HCT116 (cell line): Measurements from ENCODE around the gene CYP2D6. TPM values are rescaled to one million over a fixed set of nuclear protein-coding genes. Genes with fewer than 3 reads are reported as not detected.

Source experiments
- ATAC-seq: fragments of 200-7000 bp; cut with Tn5 transposase; 2 replicates; pipeline ENCODE4 v1.9.1; 2020; ENCODE audit warnings: mild to moderate bottlenecking, moderate library complexity
- BruUV-seq: library from RNA; stranded (reverse); fragments of 400-500 nt; replicated peaks from 2 replicates; lab custom pipeline; 2021; lab: Mats Ljungman, UMichigan
- CTCF ChIA-PET: fragments of 300-600 bp; sonication (Branson Sonifier 250); formaldehyde crosslinking; loops from one replicate; lab custom pipeline; 2021; ENCODE audit warnings: antibody characterized with exemption; lab: Charles Lee
- POLR2A ChIA-PET: fragments of 300-600, 350-600 bp; sonication (Branson Sonifier 250); formaldehyde crosslinking; loops from one replicate; lab custom pipeline; 2021; ENCODE audit warnings: antibody characterized with exemption; lab: Charles Lee
- RAD21 ChIA-PET, 2 experiments: fragments of 300-600 bp; sonication (Branson Sonifier 250); formaldehyde crosslinking; loops; one replicate each; lab custom pipeline; 2023; ENCODE audit warnings: low total read pairs in 2 of 2; ENCODE audit not compliant: uncharacterized antibody in 2 of 2, unreplicated experiment in 2 of 2, low non-redundant PET in 1 of 2; lab: Charles Lee
- DNase-seq: peaks from one replicate; pipeline ENCODE4 v3.0.0-alpha.2; 2010; ENCODE audit warnings: low read depth, low spot score
- H2AFZ ChIP-seq: fragments of 200-600 bp; shearing (Covaris generic), sonication (generic); 2 replicates; pipeline ENCODE4 v1.6.1; 2017; ENCODE audit warnings: low read depth, mixed run types, mixed read lengths, antibody characterized with exemption, low read length; ENCODE audit not compliant: poor library complexity, severe bottlenecking
- H3K27ac ChIP-seq: 2 replicates; pipeline ENCODE4 v1.5.1; 2012; ENCODE audit warnings: low read depth, low read length
- H3K27me3 ChIP-seq: fragments of 200-600 bp; sonication (generic); 2 replicates; pipeline ENCODE4 v1.6.1; 2016; ENCODE audit warnings: mixed run types, low read length, mixed read lengths; ENCODE audit not compliant: insufficient read depth
- H3K36me3 ChIP-seq, 2 experiments: fragments of 200-500 bp in 1 of 2; fragments of 200-600 bp in 1 of 2; sonication (Bioruptor generic) in 1 of 2; sonication (generic) in 1 of 2; 2 replicates each; pipeline versions ENCODE4 v1.5.1 to v1.6.1; 2014 to 2016; ENCODE audit warnings: low read length in 2 of 2, inconsistent platforms in 1 of 2, mixed read lengths in 1 of 2, mixed run types in 1 of 2; ENCODE audit not compliant: insufficient read depth in 2 of 2, control insufficient read depth in 1 of 2
- H3K4me1 ChIP-seq, 2 experiments: fragments of 200-600 bp in 1 of 2; sonication (generic) in 1 of 2; 2 replicates each; pipeline versions ENCODE4 v1.5.1 to v1.6.1; 2012 to 2017; ENCODE audit warnings: low read length in 2 of 2, inconsistent platforms in 1 of 2, mild to moderate bottlenecking in 1 of 2, mixed read lengths in 1 of 2, mixed run types in 1 of 2, moderate library complexity in 1 of 2; ENCODE audit not compliant: insufficient read depth in 2 of 2, control insufficient read depth in 1 of 2
- H3K4me2 ChIP-seq: fragments of 200-600 bp; sonication (generic); 2 replicates; pipeline ENCODE4 v1.6.1; 2017; ENCODE audit warnings: mixed run types, low read length, mixed read lengths
- H3K4me3 ChIP-seq, 2 experiments: fragments of 200-600 bp in 1 of 2; sonication (generic) in 1 of 2; replicated peaks in 1 of 2; 2 replicates each; pipeline ENCODE4 v1.5.1; 2011 to 2016; ENCODE audit warnings: low read length in 2 of 2, control low read depth in 1 of 2, low read depth in 1 of 2, mild to moderate bottlenecking in 1 of 2, mixed read lengths in 1 of 2, mixed run types in 1 of 2
- H3K79me2 ChIP-seq: fragments of 200-600 bp; sonication (generic); 2 replicates; pipeline ENCODE4 v1.6.1; 2017; ENCODE audit warnings: mild to moderate bottlenecking, mixed run types, low read length, moderate library complexity, mixed read lengths; ENCODE audit not compliant: insufficient read depth
- H3K9ac ChIP-seq: fragments of 200-600 bp; sonication (generic); 2 replicates; pipeline ENCODE4 v1.6.1; 2016; ENCODE audit warnings: low read length, mixed read lengths
- H3K9me2 ChIP-seq: fragments of 200-600 bp; sonication (generic), shearing (Covaris generic); 2 replicates; pipeline ENCODE4 v1.6.1; 2017; ENCODE audit warnings: mixed run types, mild to moderate bottlenecking, moderate library complexity; ENCODE audit not compliant: insufficient read depth
- H3K9me3 ChIP-seq, 2 experiments: fragments of 200-500 bp in 1 of 2; fragments of 200-600 bp in 1 of 2; sonication (Bioruptor generic) in 1 of 2; sonication (generic) in 1 of 2; 2 replicates each; pipeline ENCODE4 v1.6.1; 2014 to 2017; ENCODE audit warnings: low read length in 2 of 2, mixed read lengths in 2 of 2, inconsistent platforms in 1 of 2, low read depth in 1 of 2, mild to moderate bottlenecking in 1 of 2, mixed run types in 1 of 2, moderate library complexity in 1 of 2; ENCODE audit not compliant: control insufficient read depth in 1 of 2, insufficient read depth in 1 of 2
- H4K20me1 ChIP-seq: fragments of 200-600 bp; sonication (generic), shearing (Covaris generic); 2 replicates; pipeline ENCODE4 v1.6.1; 2017; ENCODE audit warnings: mixed run types, mild to moderate bottlenecking, moderate library complexity; ENCODE audit not compliant: insufficient read depth
- CBX3 ChIP-seq: IDR thresholded peaks from 2 replicates; pipeline ENCODE4 v1.6.1; 2012; ENCODE audit warnings: low read depth
- EGR1 ChIP-seq: IDR thresholded peaks from 2 replicates; pipeline ENCODE4 v1.6.1; 2012; ENCODE audit warnings: low read depth
- ELF1 ChIP-seq: IDR thresholded peaks from 2 replicates; pipeline ENCODE4 v1.6.1; 2012; ENCODE audit warnings: low read depth, borderline replicate concordance
- EZH2 ChIP-seq: fragments of 200-600 bp; sonication (generic); IDR thresholded peaks from 2 replicates; pipeline ENCODE4 v1.6.1; 2017; ENCODE audit warnings: antibody characterized with exemption, mixed run types
- EZH2phosphoT487 ChIP-seq: fragments of 200-600 bp; IDR thresholded peaks from 2 replicates; pipeline ENCODE4 v1.6.1; 2018; ENCODE audit warnings: antibody characterized with exemption, borderline replicate concordance
- FOSL1 ChIP-seq: IDR thresholded peaks from 2 replicates; pipeline ENCODE4 v1.6.1; 2012; ENCODE audit warnings: low read depth
- JUND ChIP-seq: IDR thresholded peaks from 2 replicates; pipeline ENCODE4 v1.6.1; 2012
- POLR2AphosphoS5 ChIP-seq: IDR thresholded peaks from 2 replicates; pipeline ENCODE4 v1.6.1; 2011; ENCODE audit warnings: mild to moderate bottlenecking, low read depth, low read length, moderate library complexity
- SIN3A ChIP-seq: IDR thresholded peaks from 2 replicates; pipeline ENCODE4 v1.6.1; 2012; ENCODE audit warnings: low read depth
- SP1 ChIP-seq: IDR thresholded peaks from 2 replicates; pipeline ENCODE4 v1.6.1; 2012; ENCODE audit warnings: low read depth
- SRF ChIP-seq: IDR thresholded peaks from 2 replicates; pipeline ENCODE4 v1.6.1; 2012; ENCODE audit warnings: low read depth
- TCF7L2 ChIP-seq: IDR thresholded peaks from 2 replicates; pipeline ENCODE4 v1.7.0; 2011; ENCODE audit warnings: borderline replicate concordance, inconsistent platforms; ENCODE audit not compliant: insufficient read depth, insufficient read length; ENCODE audit errors: extremely low read depth
- ZFX ChIP-seq: fragments of 450-650 bp; IDR thresholded peaks from 2 replicates; pipeline ENCODE4 v1.6.1; 2017
- ZNF274 ChIP-seq: fragments of 200-500 bp; sonication (Bioruptor generic); IDR thresholded peaks from 2 replicates; pipeline ENCODE4 v1.6.1; 2014; ENCODE audit warnings: mild to moderate bottlenecking, low read depth, low read length, inconsistent platforms
- intact Hi-C: fragments of 100-400 bp; cut with micrococcal nuclease; formaldehyde crosslinking; loops from 2 replicates; pipeline ENCODE4 v1.10.0; 2022
- total RNA-seq: library from RNA; stranded (reverse); gene quantifications from one replicate; pipeline ENCODE4 v1.2.1, GENCODE V29; 2021; ENCODE audit not compliant: unreplicated experiment
- TF ChIP-seq, protein P1 (sequence below): IDR thresholded peaks from 2 replicates; pipeline ENCODE4 v1.6.1; 2012
- TF ChIP-seq, protein P2 (sequence below): IDR thresholded peaks from 2 replicates; pipeline ENCODE4 v1.6.1; 2012
- TF ChIP-seq, protein P3 (sequence below), 3 experiments: fragments of 200-600 bp in 1 of 3; sonication (generic) in 1 of 3; IDR thresholded peaks in 2 of 3; conservative IDR thresholded peaks in 1 of 3; 2 replicates each; pipeline ENCODE4 v1.5.1; 2012 to 2017; ENCODE audit warnings: low read depth in 2 of 3, low read length in 2 of 3, antibody characterized with exemption in 1 of 3, borderline replicate concordance in 1 of 3, control low read depth in 1 of 3, mild to moderate bottlenecking in 1 of 3, mixed read lengths in 1 of 3, mixed run types in 1 of 3, moderate library complexity in 1 of 3; ENCODE audit not compliant: insufficient read depth in 1 of 3
- TF ChIP-seq, protein P4 (sequence below): IDR thresholded peaks from 2 replicates; pipeline ENCODE4 v1.6.1; 2011; ENCODE audit warnings: mild to moderate bottlenecking, low read length, moderate library complexity; ENCODE audit not compliant: insufficient replicate concordance; ENCODE audit errors: extremely low read depth

Gene CYP2D6
- total RNA-seq, 1 experiment from 2014 or later, result 1.9 TPM

DNA sequence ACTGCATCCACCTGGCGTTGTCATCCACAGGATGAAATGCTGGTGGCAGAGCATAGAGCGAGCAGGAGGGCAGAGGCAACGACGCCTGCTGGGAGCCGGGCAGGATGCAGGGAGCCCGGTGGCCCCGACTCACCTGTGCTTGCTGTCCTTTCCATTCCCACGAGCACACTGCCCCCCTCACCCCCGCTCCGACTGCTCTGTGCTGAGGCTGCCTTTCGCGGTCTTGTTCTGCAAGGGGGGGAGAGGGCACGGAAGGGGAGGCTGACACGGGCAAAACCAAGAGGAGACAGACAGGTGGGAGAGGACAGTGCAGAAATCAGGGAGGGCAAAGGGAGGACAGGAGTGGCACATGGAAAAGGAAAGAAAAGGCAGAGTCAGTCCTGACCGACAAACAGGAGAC is 37.9 kb upstream of the CYP2D6 start:
- H2AFZ ChIP-seq, result no peak overlapping the region
- intact Hi-C loops, result loop anchor here (2.0 kb wide), 2 partner anchors 100 to 200 kb away; no protein-coding TSS in a partner anchor
- peaks cover 0 to 9% of the 10 kb centered on the region in 2 experiments; a peak in 1 of 4 replicates for H3K36me3 ChIP-seq
- no peak overlapping the region for H3K9ac ChIP-seq
- RAD21 ChIA-PET, result no interaction called here
- H3K79me2 ChIP-seq, result peaks cover 24% of the 10 kb centered on the region
- DNase-seq, result no peak
- H3K4me3 ChIP-seq, result no peak overlapping the region
- no peaks in the 10 kb centered on the region for H3K27me3 ChIP-seq
- no peak overlapping the region for H3K27ac ChIP-seq
- BruUV-seq, result no TSS peak
- no peak for ATAC-seq
- TF ChIP-seq SRF, result no peak
- no peak for TF ChIP-seq ZNF274
- TF ChIP-seq, protein P1, sequence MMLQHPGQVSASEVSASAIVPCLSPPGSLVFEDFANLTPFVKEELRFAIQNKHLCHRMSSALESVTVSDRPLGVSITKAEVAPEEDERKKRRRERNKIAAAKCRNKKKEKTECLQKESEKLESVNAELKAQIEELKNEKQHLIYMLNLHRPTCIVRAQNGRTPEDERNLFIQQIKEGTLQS, result no peak
- TF ChIP-seq FOSL1, result no peak
- TF ChIP-seq, protein P2, sequence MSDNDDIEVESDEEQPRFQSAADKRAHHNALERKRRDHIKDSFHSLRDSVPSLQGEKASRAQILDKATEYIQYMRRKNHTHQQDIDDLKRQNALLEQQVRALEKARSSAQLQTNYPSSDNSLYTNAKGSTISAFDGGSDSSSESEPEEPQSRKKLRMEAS, result no peak
- TF ChIP-seq SIN3A, result no peak
- no peak for TF ChIP-seq ZFX
- TF ChIP-seq ELF1, result no peak
- no peak for TF ChIP-seq POLR2AphosphoS5
- no peak for TF ChIP-seq TCF7L2
- TF ChIP-seq, protein P3, sequence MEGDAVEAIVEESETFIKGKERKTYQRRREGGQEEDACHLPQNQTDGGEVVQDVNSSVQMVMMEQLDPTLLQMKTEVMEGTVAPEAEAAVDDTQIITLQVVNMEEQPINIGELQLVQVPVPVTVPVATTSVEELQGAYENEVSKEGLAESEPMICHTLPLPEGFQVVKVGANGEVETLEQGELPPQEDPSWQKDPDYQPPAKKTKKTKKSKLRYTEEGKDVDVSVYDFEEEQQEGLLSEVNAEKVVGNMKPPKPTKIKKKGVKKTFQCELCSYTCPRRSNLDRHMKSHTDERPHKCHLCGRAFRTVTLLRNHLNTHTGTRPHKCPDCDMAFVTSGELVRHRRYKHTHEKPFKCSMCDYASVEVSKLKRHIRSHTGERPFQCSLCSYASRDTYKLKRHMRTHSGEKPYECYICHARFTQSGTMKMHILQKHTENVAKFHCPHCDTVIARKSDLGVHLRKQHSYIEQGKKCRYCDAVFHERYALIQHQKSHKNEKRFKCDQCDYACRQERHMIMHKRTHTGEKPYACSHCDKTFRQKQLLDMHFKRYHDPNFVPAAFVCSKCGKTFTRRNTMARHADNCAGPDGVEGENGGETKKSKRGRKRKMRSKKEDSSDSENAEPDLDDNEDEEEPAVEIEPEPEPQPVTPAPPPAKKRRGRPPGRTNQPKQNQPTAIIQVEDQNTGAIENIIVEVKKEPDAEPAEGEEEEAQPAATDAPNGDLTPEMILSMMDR (IDR thresholded peaks at IDR 0.05 in 2 of 3, conservative IDR thresholded peaks at IDR 0.05 in 1 of 3; ENCODE audit: borderline replicate concordance in 1 of 3, insufficient read depth in 1 of 3, low read depth in 2 of 3, low read length in 2 of 3), result no peak
- TF ChIP-seq CBX3, result no peak
- TF ChIP-seq JUND, result no peak
- no peak for TF ChIP-seq EZH2
- no peak for TF ChIP-seq SP1
- TF ChIP-seq EGR1, result no peak
- TF ChIP-seq EZH2phosphoT487, result no peak
- TF ChIP-seq, protein P4, sequence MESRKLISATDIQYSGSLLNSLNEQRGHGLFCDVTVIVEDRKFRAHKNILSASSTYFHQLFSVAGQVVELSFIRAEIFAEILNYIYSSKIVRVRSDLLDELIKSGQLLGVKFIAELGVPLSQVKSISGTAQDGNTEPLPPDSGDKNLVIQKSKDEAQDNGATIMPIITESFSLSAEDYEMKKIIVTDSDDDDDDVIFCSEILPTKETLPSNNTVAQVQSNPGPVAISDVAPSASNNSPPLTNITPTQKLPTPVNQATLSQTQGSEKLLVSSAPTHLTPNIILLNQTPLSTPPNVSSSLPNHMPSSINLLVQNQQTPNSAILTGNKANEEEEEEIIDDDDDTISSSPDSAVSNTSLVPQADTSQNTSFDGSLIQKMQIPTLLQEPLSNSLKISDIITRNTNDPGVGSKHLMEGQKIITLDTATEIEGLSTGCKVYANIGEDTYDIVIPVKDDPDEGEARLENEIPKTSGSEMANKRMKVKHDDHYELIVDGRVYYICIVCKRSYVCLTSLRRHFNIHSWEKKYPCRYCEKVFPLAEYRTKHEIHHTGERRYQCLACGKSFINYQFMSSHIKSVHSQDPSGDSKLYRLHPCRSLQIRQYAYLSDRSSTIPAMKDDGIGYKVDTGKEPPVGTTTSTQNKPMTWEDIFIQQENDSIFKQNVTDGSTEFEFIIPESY, result no peak
- TF ChIP-seq, all 23 proteins: peak for 0
- H4K20me1 ChIP-seq, result no peaks in the 10 kb centered on the region
- no peak overlapping the region for H3K4me2 ChIP-seq
- ChIA-PET POLR2A (no interaction called here), CTCF (interaction anchor here (2.5 kb wide), 1 partner anchor 276 kb away, joined by 15 read pairs; no protein-coding TSS in a partner anchor)
- no peaks in the 10 kb centered on the region for H3K4me1 ChIP-seq
- no peaks in the 10 kb centered on the region for H3K9me3 ChIP-seq
- H3K9me2 ChIP-seq, result no peaks in the 10 kb centered on the region
